SK-MEL-5 (cell line): Measurements from ENCODE around the gene JADE2. TPM values are rescaled to one million over a fixed set of nuclear protein-coding genes. Genes with fewer than 3 reads are reported as not detected.

Experiments used
- DNase-seq: peaks from one replicate; pipeline ENCODE4 v3.0.0-alpha.2; 2016; ENCODE audit warnings: low read depth, low spot score
- in situ Hi-C: cut with HindIII; loops from 2 replicates; pipeline ENCODE4 v1.10.0; 2016; ENCODE audit warnings: low sequenced_read_pairs, high pct_unique_total_duplicates, low pct_unique_long_range_greater_than_20kb
- small RNA-seq, 2 experiments: library from RNA; depleted of rRNA; stranded (forward); fragments of <200 nt; gene quantifications; one replicate each; pipeline ENCODE3, GENCODE V24; 2014
- total RNA-seq: library from RNA; depleted of rRNA; stranded (reverse); fragments of >200 nt; shearing (Covaris generic); gene quantifications from 2 replicates; pipeline ENCODE4 v1.2.3, GENCODE V29; 2014; rRNA removed

JADE2 gene
- total RNA-seq, 1 experiment from 2014 or later: 21.8 TPM

- in situ Hi-C loops: no loop called here
- DNase-seq: no peak
Measured at GRCh38 chr5:134626369-134627014, 101.0 kb downstream of the JADE2 start.

Small RNAs within 50 kb of the gene (small RNA-seq; reads per million reads assigned to genes)
- gene RN7SL541P: 0 reads per million in 2 experiments
- gene RNU6-456P: 0 to 0.10 reads per million in 2 experiments

Other genes starting within 250 kb of the JADE2 start
- 3.0 and 3.6 TPM in 2 replicates for gene CDKL3, start 158.5 kb upstream of the JADE2 start, total RNA-seq
- gene UBE2B, start 154.1 kb upstream of the JADE2 start, total RNA-seq: 42.8 and 50.2 TPM in 2 replicates
- 39.1 and 43.6 TPM in 2 replicates for gene CDKN2AIPNL, start 113.8 kb upstream of the JADE2 start, total RNA-seq
- 61.9 and 66.7 TPM in 2 replicates for gene SAR1B, start 107.2 kb downstream of the JADE2 start, total RNA-seq
- gene SEC24A, start 123.1 kb downstream of the JADE2 start, total RNA-seq: 13.8 and 17.8 TPM in 2 replicates
- gene CAMLG, start 212.9 kb downstream of the JADE2 start, total RNA-seq: 25.6 and 25.8 TPM in 2 replicates
- 19.6 and 20.0 TPM in 2 replicates for gene DDX46, start 233.1 kb downstream of the JADE2 start, total RNA-seq